AG04449 (cell line): ENCODE results near the gene BCAS3.

Experiments used
- CTCF ChIA-PET: fragments of 350-600 bp; formaldehyde crosslinking; extraction: SDS; loops from one replicate; lab custom pipeline; 2021; ENCODE audit warnings: antibody characterized with exemption; lab: Yijun Ruan, JAX
- POLR2A ChIA-PET: fragments of 400-600, 350-600 bp; formaldehyde crosslinking; extraction: SDS; loops from one replicate; lab custom pipeline; 2020; ENCODE audit warnings: antibody characterized with exemption, inconsistent platforms; lab: Yijun Ruan, JAX
- DNase-seq: peaks from one replicate; pipeline ENCODE4 v3.0.0-alpha.2; 2010; ENCODE audit warnings: low read depth, low spot score
- H3K4me3 ChIP-seq: 2 replicates; pipeline ENCODE4 v1.5.1; 2011; ENCODE audit warnings: low read depth, mild to moderate bottlenecking, control low read depth, low read length
- CTCF ChIP-seq: IDR thresholded peaks from one replicate; pipeline ENCODE4 v1.5.1; 2011; ENCODE audit warnings: mild to moderate bottlenecking, moderate library complexity, low read length, control low read depth, inconsistent platforms; ENCODE audit not compliant: insufficient read depth; ENCODE audit errors: missing control alignments

The BCAS3 gene

GRCh38 chr17:61063528-61063927 lies 385.9 kb downstream of the BCAS3 start:
- no peak for DNase-seq
- ChIA-PET POLR2A (no interaction called here), CTCF (no interaction called here)
- TF ChIP-seq CTCF: no peak
- no peak overlapping the region for H3K4me3 ChIP-seq

GRCh38 chr17:61064087-61064951 lies 386.7 kb downstream of the BCAS3 start:
- no peak overlapping the region for H3K4me3 ChIP-seq
- no peak for DNase-seq
- ChIA-PET POLR2A (no interaction called here), CTCF (no interaction called here)
- no peak for TF ChIP-seq CTCF

- no peak for DNase-seq
- ChIA-PET POLR2A (no interaction called here), CTCF (no interaction called here)
- H3K4me3 ChIP-seq: no peak overlapping the region
- TF ChIP-seq CTCF: no peak
These were observed 387.7 kb downstream of the BCAS3 start for GRCh38 chr17:61065263-61065773.

- TF ChIP-seq CTCF: no peak
- no peak overlapping the region for H3K4me3 ChIP-seq
- POLR2A ChIA-PET: no interaction called here
- DNase-seq: no peak
- CTCF ChIA-PET: no interaction called here
These were observed 388.4 kb downstream of the BCAS3 start for GRCh38 chr17:61066062-61066461.

- CTCF ChIA-PET: interaction anchor here (1.2 kb wide), 1 partner anchor 320 kb away, joined by 3 read pairs; no protein-coding TSS in a partner anchor
- TF ChIP-seq CTCF: no peak
- POLR2A ChIA-PET: no interaction called here
- no peak overlapping the region for H3K4me3 ChIP-seq
- no peak for DNase-seq
These were observed 393.0 kb downstream of the BCAS3 start for GRCh38 chr17:61070649-61071048.

- POLR2A ChIA-PET: no interaction called here
- CTCF ChIA-PET: interaction anchor here (0.5 to 1.7 kb wide), 4 partner anchors 12 to 319 kb away, joined by 3 to 5 read pairs (median 3); no protein-coding TSS in a partner anchor
- H3K4me3 ChIP-seq: no peak overlapping the region
- no peak for TF ChIP-seq CTCF
- DNase-seq: no peak
These were observed 395.0 kb downstream of the BCAS3 start for GRCh38 chr17:61072648-61073047.
